Psoas muscle (tissue), 8 donors: ENCODE measurements around the gene VTA1. TPM values are rescaled to one million over a fixed set of nuclear protein-coding genes. Genes with fewer than 3 reads are reported as not detected.

ENCODE experiments used
- ATAC-seq, 4 donors: fragments of 200-7000 bp; cut with Tn5 transposase; one replicate each; pipeline ENCODE4 v1.9.1; 2020; ENCODE audit warnings: moderate library complexity in 3 of 4, mild to moderate bottlenecking in 2 of 4
- DNase-seq, 2 donors: peaks; one replicate each; pipeline ENCODE4 v3.0.0-alpha.2; 2020
- H3K27ac ChIP-seq: fragments of 200-600 bp; one replicate; pipeline ENCODE4 v1.8.0; 2022
- H3K27me3 ChIP-seq, 3 donors: fragments of 200-600 bp in 1 of 3; one replicate each; pipeline versions ENCODE4 v1.6.1 to v1.8.0; 2013 to 2022; ENCODE audit warnings: low read length in 2 of 3, mild to moderate bottlenecking in 2 of 3, moderate library complexity in 1 of 3; ENCODE audit not compliant: insufficient read depth in 3 of 3
- H3K36me3 ChIP-seq, 2 donors: fragments of 200-600 bp in 1 of 2; one replicate each; pipeline versions ENCODE4 v1.6.1 to v1.8.0; 2013 to 2022; ENCODE audit warnings: low read depth in 1 of 2, mild to moderate bottlenecking in 1 of 2, moderate library complexity in 1 of 2; ENCODE audit not compliant: insufficient read depth in 1 of 2
- H3K4me1 ChIP-seq: fragments of 200-600 bp; one replicate; pipeline ENCODE4 v1.8.0; 2022
- H3K4me3 ChIP-seq: fragments of 200-600 bp; one replicate; pipeline ENCODE4 v1.8.0; 2022; ENCODE audit warnings: mild to moderate bottlenecking
- H3K9me3 ChIP-seq: fragments of 200-600 bp; one replicate; pipeline ENCODE4 v1.8.0; 2022
- WGBS, 3 donors: extraction: QIAGEN DNeasy Blood & Tissue Kit; methylation state at CpG; one replicate each; pipeline versions ENCODE4 v1.1.6 to v1.1.7; 2013; 5-methylcytosine and 5-hydroxymethylcytosine counted together
- intact Hi-C, 2 donors: fragments of 100-400 bp; cut with DNase I; formaldehyde crosslinking; loops; one replicate each; pipeline versions ENCODE4 v1.11.0 to v1.14.2; 2022
- polyA plus RNA-seq, 3 donors: library from polyadenylated mRNA; stranded (reverse); fragments of 200-250 nt; gene quantifications; one replicate each; pipeline ENCODE4 v1.2.3, GENCODE V29; 2013
- total RNA-seq, 4 donors: library from RNA; stranded (reverse); fragmentation: NEBNext Ultra II Directional in 2 of 4; extraction: Animal tissue kit (Norgen Biotek cat#: 25700) in 2 of 4; gene quantifications; one replicate each; pipeline versions ENCODE4 v1.2.1 to v1.2.4, GENCODE V29; 2021 to 2023
- TF ChIP-seq, protein P1 (sequence below): fragments of 200-600 bp; IDR thresholded peaks from one replicate; pipeline ENCODE4 v1.8.0; 2022; ENCODE audit warnings: antibody characterized with exemption
- donor health status: healthy with polysubstance abuse.
- donor health status: DM: no; HTN: no; CAD: no; lungs with moderate emphysema.
- donor health status: Bipolar disorder and iron deficiency.
- donor health status: healthy.
- donor health status: DM: yes; HTN: yes; CAD: no.
- donor health status: DM: no; HTN: no; CAD: no.
- donor health status: DM: no; HTN: no; CAD: no.
- donor health status: DM: yes; HTN: yes; CAD: no.

Gene VTA1
- total and polyA plus RNA-seq, 7 donors: 46.9 to 101 (median 57.9) TPM

DNA sequence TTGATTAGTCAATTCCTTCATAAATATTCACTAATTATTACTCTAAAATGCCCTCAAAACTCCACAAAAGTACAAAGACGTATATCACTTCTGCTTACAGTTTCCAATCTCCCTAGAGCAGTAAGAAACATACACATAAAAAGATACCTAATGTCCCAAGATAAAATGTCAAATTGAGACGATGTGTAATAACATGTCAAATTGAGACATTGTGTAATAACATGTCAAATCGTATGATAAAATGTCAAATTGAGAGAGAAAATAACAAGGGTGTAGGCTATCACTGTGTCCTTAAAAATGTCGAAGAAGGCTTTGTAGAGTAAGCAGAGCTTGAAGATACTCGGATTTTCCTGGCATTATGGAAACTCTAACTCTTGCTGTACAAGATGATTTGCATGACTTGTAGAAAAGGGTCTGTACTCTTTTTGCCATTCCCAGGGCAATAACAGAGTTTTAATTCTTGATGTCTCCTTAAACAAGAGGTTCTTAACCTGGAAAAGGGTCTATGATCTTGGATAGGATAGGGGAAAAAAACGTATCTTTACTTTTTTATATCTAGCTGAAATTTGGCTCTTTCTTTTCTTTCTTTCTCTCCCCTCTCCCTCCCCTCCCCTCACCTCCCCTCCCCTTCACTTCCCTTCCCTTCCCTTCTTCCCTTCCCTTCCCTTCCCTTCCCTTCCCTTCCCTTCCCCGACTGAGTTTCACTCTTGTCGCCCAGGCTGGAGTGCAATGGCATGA, 87.1 kb downstream of the VTA1 start:
- DNase-seq: no peak
- Histone ChIP-seq H3K9me3 (no peaks in the 10 kb centered on the region), H3K27me3 (peaks cover 0 to 4% (median 0%) of the 10 kb centered on the region in 3 donors), H3K36me3 (no peaks in the 10 kb centered on the region), H3K4me1 (no peaks in the 10 kb centered on the region), H3K4me3 (no peak overlapping the region), H3K27ac (no peak overlapping the region)
- TF ChIP-seq, protein P1, sequence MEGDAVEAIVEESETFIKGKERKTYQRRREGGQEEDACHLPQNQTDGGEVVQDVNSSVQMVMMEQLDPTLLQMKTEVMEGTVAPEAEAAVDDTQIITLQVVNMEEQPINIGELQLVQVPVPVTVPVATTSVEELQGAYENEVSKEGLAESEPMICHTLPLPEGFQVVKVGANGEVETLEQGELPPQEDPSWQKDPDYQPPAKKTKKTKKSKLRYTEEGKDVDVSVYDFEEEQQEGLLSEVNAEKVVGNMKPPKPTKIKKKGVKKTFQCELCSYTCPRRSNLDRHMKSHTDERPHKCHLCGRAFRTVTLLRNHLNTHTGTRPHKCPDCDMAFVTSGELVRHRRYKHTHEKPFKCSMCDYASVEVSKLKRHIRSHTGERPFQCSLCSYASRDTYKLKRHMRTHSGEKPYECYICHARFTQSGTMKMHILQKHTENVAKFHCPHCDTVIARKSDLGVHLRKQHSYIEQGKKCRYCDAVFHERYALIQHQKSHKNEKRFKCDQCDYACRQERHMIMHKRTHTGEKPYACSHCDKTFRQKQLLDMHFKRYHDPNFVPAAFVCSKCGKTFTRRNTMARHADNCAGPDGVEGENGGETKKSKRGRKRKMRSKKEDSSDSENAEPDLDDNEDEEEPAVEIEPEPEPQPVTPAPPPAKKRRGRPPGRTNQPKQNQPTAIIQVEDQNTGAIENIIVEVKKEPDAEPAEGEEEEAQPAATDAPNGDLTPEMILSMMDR: no peak
- intact Hi-C loops: no loop called here
- ATAC-seq: no peak
- WGBS, 3 donors: 84 to 87% (median 85%) methylated on average over 8 of the region's 8 CpGs

DNA sequence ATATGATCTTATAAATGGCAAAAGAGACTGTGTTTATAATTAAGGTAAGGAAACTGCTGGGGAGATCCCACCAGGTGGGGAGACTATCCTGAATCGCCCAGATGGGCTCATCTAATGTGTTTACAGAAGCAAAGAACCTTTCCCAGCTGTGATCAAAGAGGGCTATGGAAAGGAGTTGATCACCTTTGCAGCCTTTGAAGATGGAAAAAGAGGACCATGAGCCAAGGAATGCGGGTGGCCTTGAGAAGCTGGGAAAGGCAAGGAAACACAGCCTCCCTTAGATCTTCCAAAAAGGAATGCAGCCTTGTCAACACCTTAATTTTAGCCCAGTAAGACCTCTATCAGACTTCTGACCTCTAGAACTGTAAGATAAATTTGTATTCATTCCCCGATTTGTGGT, 88.2 kb downstream of the VTA1 start:
- Histone ChIP-seq H3K36me3 (no peaks in the 10 kb centered on the region), H3K27ac (no peak overlapping the region), H3K4me3 (no peak overlapping the region), H3K27me3 (peaks cover 0 to 4% (median 0%) of the 10 kb centered on the region in 3 donors), H3K4me1 (no peaks in the 10 kb centered on the region), H3K9me3 (no peaks in the 10 kb centered on the region)
- DNase-seq (no peak), ATAC-seq (no peak)
- 12 to 23% (median 17%) methylated on average over 3 of the region's 3 CpGs for WGBS, 3 donors
- TF ChIP-seq, protein P1: no peak
- intact Hi-C loops: no loop called here

DNA sequence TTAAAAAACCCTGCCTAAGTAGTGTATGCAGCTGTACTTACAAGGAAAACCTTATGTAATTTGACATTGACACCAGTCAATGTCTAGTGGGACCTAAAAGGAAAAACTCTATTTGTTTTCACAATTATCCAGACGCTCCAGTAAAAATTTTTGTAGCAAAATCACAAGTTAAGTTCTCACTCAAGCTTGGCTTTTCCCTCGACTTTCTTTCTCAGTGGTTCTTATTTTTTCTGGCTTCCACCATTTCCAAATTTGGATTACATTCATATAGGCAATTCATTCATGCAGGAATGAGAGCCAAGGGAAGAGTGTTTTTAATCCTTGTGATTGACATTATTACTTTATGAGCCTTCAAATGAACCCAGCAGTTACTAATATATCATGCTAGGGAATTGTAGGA, 88.7 kb downstream of the VTA1 start:
- no peak overlapping the region for H3K27ac ChIP-seq
- no peaks in the 10 kb centered on the region for H3K9me3 ChIP-seq
- H3K36me3 ChIP-seq: no peaks in the 10 kb centered on the region
- ATAC-seq: no peak
- TF ChIP-seq, protein P1: no peak
- intact Hi-C loops: no loop called here
- peaks cover 0 to 4% (median 0%) of the 10 kb centered on the region in 3 donors for H3K27me3 ChIP-seq
- no peak for DNase-seq
- 61 to 67% (median 62%) methylated on average over 2 of the region's 2 CpGs for whole genome bisulfite sequencing, 3 donors
- H3K4me1 ChIP-seq: no peaks in the 10 kb centered on the region
- no peak overlapping the region for H3K4me3 ChIP-seq

DNA sequence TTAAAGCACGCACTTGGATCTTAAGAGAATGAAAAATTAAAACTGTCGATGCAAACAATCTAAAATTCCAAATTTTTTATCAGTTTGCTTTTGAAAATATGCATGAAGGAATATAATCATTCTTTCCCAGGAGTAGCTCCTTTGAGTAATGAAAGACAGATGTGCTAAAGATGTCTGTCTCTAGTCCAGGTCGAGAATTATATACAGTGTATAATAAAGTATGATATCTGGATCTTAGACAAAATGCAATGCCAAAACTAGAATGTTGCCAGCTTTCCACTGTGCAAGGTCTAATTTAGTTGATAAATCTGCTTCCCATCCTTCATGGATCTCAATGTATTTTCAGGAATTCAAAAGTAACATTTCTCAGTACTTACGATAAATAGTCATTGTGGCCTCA, 89.6 kb downstream of the VTA1 start:
- TF ChIP-seq, protein P1: no peak
- peaks cover 0 to 4% (median 0%) of the 10 kb centered on the region in 3 donors for H3K27me3 ChIP-seq
- no peak overlapping the region for H3K4me3 ChIP-seq
- 57 to 58% (median 57%) methylated on average over 4 of the region's 4 CpGs for WGBS, 3 donors
- no peaks in the 10 kb centered on the region for H3K9me3 ChIP-seq
- intact Hi-C loops: no loop called here
- DNase-seq (no peak), ATAC-seq (no peak)
- no peaks in the 10 kb centered on the region for H3K4me1 ChIP-seq
- no peak overlapping the region for H3K27ac ChIP-seq
- no peaks in the 10 kb centered on the region for H3K36me3 ChIP-seq

DNA sequence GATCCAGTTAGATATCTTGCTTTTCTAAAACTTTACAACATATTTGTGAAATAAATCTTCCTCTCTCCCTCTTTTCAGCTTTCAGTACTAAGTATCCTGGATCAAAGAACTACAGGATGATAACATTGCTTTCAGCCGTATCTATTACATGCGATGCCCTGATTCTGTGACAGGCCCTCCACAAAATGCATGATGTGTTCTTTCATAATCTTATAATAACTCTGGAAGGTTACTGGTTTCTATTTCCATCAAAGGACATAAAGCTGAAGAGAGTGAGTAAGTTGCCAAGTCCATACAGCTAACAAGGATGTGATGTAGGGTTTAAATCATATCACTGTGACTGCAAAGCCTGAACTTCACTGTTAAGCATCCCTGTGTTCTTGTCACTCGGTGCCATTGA, 91.8 kb downstream of the VTA1 start:
- TF ChIP-seq, protein P1: no peak
- no peak overlapping the region for H3K4me3 ChIP-seq
- peaks cover 0 to 3% (median 0%) of the 10 kb centered on the region in 3 donors for H3K27me3 ChIP-seq
- DNase-seq: no peak
- H3K4me1 ChIP-seq: no peaks in the 10 kb centered on the region
- H3K27ac ChIP-seq: no peak overlapping the region
- WGBS, 3 donors: 74 to 88% (median 82%) methylated on average over 3 of the region's 3 CpGs
- no peaks in the 10 kb centered on the region for H3K9me3 ChIP-seq
- intact Hi-C loops: no loop called here
- no peaks in the 10 kb centered on the region for H3K36me3 ChIP-seq
- ATAC-seq: no peak
